GM19468 (cell line): Measurements from ENCODE around the gene AK4.

ENCODE experiments used
- ATAC-seq: cut with Tn5 transposase; IDR thresholded peaks from one replicate; pipeline ENCODE4 v1.9.1; 2021; ENCODE audit warnings: mild to moderate bottlenecking, moderate library complexity, moderate number of reproducible peaks; ENCODE audit not compliant: unreplicated experiment; ENCODE audit errors: extremely low read depth

AK4 gene

DNA sequence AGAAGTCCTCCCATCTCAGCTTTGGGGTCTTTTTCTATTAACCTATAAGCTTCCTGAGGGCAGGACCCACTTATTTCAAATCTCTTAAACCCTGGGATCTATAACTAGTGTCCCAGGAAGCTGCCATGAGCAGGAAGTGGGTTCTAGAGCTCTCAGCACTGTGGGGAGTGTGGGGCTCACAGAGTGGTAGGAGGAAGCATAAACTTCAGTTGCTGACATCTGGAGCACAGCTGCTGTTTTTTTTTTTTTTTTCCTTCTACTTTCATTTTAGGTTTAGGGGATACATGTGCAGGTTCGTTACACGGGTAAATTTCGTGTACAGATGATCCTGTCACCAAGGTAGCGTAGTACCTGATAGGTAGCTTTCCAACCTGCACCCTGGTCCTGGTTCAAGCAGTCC, 59.3 kb downstream of the AK4 start:
- no peak for ATAC-seq

DNA sequence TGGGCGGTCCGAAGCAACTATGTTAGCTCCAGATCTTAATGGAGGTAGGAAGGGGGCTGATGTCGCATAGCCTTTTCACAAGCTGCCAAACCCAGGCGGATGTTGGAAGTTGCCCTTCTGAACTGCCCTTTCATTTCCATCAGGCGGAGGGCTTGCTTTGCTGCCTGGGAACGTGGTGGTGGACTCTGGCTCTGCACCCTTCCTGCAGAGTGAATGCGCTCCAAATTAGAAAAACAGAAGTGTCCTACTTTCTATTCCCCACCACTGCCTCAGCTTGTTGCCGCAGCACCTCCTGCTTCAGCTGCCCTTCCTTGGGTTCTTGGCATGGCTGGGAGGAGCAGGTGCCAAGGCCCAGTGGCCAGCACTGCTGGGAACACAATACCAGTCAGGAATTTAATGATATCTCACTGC, 60.6 kb downstream of the AK4 start:
- ATAC-seq = no peak

DNA sequence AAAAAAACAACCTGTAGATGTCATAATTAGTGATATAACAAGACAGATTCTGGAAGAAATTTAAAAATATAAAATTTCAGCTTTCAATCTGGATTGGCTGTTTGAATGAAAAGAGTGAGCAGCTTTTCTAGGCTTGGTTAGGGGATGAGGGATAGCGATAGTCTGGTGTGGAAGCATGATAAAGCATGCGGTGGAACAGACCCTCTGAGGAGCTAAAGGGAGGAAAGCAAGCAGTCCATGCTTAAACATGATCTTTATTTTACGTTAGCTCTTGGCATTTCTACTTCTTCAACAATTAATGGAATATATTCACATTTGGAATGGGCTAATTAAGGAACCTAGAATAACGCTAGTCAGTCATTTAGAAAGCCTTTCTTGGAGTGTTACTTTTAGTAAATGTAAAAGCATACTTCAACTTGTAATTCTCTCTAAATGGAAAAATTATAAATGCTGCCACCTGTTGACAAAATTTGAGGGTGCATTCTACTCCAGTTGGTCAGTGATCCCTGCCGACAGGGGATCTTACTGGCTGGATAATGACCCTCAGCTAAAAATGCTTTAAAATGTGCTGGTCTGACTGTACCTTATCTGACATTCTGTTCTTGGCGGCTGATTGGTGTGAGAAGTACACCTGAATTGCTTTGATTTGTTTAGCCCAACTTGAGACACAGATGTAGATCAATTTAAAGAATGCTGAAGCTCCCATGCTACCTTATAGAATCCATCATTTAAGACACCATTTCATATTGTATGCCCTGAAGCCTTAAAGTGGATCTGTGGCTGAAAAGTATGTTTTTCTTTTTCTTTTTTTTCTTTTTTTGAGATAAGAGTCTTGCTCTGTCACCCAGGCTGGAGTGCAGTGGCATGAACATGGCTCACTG, 61.2 kb downstream of the AK4 start:
- ATAC-seq = no peak

DNA sequence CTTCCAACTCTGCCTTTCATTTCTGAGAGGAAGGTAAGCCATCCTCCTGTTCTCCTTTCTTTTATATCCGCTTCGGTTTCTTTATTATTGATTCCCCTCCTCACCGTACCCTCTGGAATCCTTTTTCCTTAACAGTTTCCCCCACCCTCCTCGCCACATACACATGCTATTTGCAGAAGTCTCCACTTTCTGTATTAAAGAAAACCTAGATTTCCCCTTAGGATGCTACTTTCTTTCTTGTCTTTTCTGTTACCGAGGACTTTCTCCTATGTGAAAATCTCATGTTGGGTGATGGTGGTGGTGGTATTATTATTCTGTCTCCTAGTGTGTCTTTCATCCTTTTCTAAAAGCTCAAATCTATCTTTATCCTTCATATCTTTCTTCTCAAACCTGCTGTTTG, 62.3 kb downstream of the AK4 start:
- no peak for ATAC-seq

DNA sequence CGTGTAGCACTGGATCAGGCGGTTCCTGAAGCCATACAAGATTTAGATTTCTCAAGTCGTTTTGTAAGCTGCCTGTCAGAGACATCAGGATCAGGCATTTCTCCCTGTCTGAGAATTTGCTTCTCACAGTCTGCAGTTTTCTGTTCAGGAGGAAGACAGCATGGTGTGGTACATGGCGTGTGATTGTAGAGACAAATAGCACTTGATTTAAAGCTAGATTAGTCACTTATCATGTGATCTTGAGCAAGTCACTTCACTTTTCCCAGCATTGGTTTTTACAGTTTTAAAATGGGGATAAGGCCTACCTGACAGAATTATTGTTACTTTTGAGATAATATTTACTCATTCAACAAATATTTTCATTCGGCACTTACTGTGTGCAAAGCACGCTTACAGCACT, 63.3 kb downstream of the AK4 start:
- no peak for ATAC-seq

DNA sequence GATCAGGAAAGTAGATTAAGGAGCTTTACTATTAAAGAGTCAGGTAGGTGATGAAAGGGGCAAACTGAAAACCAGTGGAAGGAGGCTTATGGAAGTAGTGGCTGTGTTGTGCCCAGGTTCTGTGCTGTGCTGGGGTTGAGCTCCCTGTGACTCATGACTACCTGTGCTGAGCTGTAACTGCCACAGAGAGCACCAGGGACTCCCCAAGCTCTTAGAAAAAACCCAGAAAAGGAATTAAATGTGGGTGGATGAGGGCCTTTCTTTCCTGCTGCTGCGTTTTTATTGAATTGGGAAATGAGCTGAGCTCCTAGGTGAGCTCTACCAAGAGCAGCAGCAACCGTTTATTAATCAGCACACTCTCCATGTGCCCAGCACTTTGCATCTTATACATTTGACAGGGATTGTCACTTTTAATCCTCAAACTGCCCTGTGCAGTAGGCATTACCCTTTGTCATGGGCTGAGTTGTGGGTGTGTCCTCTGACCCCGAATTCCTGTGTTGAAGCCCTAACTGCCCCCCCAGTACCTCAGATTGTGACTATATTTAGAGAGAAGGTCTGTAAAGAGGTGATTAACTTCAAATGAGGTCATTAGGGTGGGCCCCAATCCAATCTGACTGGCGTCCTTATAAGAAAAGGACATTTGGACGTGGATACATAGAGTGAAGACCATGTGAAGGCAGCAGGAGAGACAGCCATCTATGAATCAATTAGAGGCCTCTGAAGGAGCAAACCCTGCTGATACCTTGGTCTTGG, 65.4 kb downstream of the AK4 start:
- no peak for ATAC-seq

DNA sequence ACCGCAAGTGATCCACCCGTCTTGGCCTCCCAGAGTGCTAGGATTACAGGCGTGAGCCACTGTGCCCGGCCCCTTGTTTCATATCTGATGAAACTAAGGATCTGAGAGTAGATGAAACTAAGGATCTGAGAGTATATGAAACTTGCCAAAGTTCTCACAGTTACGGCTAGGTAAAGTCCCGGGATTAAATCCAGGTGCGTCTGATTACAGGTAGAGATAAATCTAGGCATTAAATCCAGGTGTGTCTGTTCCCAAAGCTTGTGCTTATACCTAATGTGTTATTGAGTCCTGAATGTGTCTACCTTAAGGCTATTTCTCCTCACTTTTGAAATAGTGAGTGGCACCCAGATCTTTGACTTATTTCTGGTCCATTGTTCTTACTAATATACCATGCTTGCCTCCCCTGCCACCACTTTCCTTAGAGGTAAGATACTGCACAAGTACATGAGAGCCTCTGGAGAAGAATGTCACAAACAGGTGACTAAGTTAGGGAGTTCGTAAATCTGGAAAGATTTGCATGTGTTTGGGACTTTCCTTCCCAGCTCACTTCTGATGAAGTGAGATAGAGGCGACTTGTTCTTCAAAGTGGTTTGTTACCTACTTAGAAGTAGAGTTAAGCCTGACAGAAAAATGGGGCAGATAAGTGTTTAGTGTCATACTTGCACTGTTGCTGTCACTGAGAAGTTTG, 66.5 kb downstream of the AK4 start:
- no peak for ATAC-seq

DNA sequence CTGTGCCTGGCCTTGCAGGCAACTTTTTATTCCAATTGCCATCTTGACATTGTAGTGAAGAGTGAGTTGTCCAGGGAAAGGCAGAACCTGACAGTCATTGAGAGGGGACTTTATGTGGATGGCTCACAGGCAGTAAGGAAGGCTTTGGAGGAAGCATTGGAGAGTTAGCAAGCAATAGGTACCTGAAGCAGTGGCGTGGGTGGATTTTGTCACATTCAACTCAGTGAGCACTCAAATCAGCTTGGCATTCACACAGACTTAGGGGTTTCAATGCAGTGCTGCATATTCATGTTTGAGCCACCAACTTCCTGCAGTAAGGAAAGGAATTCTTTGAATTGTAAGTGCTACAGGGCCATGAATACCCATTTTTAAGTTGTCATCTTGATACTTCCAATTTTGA, 69.0 kb downstream of the AK4 start:
- ATAC-seq = no peak

DNA sequence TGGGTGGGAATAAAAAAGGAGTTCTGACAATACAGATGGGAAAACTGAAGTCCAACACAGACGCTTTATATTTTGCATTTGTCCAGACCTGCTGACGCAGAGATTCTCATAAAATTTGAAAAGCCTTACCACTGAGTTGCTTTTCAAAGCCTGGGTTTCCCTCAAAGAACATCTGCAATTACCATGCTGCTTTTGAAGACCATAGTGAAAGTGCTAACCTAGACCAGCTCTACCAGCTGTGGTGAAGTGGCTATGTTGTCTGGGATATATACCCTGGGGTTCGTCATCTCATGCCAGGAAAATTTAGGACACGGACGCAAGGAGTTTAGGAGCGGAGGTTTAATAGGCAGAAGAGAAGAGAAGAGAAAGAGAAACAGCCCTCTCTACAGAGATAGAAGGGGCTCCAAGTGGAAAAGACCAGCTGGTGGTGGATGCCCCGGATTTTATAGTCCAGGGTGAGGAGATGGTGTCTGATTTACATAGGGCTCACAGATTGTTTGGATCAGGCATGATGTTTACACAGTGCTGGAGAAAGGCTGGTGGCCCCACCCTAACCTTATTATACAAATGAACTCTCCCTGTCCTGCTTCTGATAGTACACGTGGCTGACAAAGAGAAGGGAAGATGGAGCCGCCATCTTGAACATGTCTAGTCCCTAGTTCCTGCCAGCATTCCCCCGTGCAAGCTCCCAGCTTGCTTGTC, 73.8 kb downstream of the AK4 start:
- no peak for ATAC-seq

DNA sequence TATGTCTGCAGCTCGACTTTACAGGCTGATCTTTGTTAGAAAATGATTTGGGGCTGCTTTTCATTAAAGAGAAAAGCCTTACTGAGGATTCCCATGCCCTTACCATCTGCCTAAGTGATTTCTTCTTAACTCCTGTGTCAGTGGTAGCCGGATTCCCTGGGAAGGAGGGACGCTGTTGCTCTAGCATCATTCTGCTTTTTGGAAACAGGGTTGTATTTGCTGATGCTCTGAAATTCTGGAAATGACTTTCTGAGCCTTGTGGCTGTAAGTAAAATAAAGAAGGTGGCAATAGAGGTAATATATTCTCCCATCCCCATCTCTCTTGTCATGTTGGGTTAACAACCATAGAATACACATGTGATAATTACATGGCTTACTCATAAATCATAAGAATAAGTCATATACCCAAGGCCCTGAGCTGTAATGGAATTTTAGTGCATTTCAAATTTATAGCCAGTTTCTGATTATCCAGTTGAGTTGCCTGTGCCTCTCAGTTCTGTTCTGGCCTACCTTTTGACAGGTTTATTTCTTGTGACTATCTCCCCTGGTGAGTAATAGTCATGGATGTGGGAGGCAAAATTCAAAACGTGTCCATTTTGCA, 74.4 kb downstream of the AK4 start:
- no peak for ATAC-seq

DNA sequence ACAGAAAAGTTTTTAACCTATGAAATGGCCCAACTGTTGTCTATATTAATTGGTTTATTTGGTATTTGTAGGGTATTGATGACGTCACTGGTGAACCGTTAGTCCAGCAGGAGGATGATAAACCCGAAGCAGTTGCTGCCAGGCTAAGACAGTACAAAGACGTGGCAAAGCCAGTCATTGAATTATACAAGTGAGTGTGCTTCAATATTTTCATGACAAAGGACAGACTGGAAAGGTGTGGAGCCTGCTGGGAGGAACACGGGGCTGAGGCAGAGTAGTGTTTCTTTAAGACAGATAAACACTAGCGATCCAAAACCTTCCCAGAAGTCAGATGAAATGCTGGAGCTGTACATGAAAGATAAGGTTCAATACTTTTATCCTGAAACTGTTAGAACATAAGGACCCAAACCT, 76.7 kb downstream of the AK4 start:
- no peak for ATAC-seq

DNA sequence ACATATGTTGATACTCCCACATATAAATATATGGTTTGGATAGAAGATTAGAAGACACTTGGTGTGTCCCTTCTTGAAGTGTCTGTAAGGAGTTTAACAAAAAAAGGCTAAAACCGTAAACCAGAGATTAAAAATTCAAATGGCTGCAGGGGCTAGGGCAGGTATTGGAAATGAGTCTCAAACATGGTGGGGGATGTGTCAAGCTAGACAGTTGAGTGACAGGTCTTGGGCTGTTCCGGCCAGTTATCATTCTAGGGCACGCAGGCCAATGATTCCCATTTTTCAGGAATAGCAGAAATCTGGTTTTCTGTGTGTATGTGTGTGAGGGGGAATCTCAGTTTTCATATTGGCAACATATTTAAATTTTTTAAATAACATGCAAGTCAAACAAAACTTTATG, 77.2 kb downstream of the AK4 start:
- ATAC-seq = no peak

DNA sequence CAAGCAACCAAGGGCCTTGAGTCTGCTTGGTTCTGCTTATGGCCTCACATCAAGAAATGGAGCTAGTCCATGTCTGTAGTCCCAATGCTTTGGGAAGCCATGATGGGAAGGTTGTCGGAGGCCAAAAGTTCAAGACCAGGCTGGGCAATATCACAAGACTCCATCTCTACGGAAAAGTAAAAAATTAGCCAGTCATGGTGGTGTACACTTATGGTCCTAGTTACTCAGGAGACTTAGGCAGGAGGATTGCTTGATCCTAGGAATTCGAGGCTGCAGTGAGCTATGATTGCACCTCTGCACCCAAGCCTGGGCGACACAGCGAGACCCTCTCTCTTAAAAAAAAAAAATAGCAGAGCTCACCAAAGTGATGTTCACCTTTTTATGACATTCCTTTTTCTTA, 81.2 kb downstream of the AK4 start:
- no peak for ATAC-seq

DNA sequence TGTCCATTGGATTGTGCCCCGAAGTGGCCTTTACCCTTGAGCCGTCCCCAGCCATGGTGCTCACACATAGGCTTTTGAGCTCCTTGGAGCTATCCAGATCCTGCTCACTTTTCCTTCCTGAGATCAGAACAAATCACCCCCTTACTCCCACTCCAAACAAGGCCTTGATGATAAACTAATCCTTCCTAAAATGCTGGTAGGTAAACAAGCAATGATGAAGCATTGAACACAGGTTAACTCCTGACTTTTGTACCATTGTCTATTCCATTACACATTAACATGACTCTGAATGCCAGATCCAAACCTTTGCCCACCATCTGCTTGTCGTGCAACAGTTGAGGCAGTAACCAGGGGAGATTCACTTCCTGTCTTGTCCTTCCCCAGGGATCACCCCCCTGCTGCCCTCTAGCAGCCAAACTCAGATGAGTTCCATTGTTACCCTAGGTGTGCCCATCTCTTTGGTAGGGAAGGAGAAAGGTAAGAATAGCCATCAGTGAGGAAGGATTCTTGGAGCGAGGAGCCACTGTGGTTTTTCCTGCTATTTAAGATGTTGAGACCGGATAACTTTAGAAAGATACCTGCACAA, 81.8 kb downstream of the AK4 start:
- ATAC-seq = no peak

DNA sequence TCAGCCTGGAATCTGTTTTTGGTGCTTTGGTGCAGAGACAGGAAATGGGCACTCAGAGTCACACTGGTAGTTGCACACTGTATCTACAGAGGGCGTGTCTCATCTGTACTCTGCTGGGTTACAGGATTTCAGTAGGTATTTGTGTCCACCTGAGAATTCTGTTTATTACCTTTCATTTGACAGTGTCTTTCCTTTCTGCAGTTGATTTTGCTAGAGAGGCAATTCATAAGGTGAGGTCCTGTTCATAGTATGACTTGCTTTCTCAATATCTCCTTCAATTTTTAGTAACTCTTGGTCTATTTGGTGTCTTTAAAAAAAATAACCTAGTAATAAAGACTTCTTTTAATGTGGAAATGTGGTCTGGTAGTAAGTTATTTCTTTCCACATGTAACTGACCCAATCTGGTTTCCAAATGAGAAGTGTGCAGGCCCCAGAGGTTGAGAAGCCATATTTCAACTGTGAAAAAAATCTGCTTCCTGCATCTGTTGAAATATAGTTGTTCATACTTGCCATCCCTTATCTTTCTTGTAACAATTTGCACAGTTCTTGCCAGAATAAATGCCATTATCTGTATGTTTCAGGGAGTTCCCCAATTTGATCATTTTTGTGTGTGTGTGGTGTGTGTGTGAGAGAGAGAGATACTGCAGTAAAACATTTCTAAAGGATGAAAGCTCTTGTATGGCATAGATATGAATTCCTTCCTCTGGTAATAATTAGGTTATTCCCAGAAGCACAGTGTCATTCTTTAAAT, 82.9 kb downstream of the AK4 start:
- peak; percentile 50 for ATAC-seq

DNA sequence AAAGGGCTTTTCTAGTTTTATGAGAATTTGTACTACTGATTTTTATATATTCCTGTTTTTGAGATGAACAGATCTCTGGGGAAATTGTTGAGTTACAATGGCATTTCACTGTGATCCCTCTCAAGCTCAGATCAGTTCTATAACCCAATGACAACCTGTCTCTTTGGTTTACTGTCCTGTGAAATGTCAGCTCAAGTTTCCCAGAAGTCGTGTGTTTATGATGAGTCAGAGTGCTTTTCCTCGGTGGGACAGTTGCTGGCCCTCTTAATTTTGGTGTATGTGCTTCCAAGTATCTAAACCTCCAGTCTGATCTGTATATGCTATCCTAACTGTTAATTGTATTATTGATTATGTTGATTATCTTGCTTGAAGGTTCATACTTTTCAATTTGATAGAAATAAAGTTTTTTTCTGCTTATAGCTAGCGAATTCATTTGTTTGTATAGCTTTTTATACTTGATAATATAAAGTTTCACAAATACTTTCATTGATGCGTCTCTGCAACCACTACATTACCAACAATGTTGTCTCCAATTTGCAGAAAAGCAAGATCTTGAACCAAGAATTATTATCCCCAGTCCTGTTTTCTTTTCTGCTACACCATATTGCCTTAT, 83.8 kb downstream of the AK4 start:
- ATAC-seq = no peak

DNA sequence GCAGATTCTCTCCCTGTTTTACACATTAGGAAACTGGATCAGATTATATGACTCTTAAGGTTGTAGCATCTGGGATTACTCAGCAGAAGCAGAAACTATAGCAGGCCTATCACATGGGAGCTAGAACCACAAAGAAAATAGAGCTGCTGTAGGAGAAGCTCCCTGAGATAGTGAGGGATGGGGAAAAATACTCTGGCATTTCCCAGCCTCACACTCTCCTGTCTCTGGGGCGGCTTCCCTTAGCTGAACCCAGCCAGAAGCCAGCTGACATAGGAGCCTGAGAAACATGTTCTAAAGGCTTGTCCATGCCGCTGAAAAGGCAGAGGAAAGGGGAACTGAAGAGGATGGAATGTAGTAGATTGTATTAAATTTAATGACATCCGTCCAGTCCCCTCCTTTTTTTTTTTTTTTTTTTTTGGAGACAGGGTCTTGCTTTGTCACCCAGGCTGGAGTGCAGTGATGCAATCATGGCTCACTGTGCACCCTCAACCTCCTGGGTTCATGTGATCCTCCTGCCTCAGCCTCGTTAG, 84.5 kb downstream of the AK4 start:
- ATAC-seq = no peak

DNA sequence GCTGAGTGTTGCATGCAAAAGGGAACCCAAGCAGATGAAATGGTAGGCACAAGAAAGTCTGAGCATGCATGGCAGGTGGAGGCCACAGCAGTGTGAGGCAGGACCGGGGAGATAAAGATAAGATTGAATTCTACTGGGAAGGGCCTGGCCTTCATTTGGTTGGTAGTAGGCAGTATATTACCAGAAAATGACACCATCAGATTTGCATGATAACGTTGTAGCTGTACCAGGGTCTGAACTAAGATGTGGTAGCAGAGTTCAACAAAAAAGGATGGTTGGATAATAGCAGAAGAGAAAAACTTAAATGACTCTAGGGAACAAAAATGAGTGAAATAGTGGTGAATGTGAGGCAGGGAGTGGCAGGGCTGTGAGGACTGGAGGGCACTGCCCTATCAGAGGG, 85.8 kb downstream of the AK4 start:
- no peak for ATAC-seq
